GM18511 (cell line): Measurements from ENCODE around the gene NLK.
"Not testable (repeated sequence)": the region's sequence is repeated elsewhere in the genome, so short reads cannot be mapped to it uniquely, and the experiment has no call there.

Experiments used
- ATAC-seq: cut with Tn5 transposase; IDR thresholded peaks from one replicate; pipeline ENCODE4 v1.9.1; 2021; ENCODE audit warnings: mild to moderate bottlenecking, moderate library complexity; ENCODE audit not compliant: unreplicated experiment

The NLK gene

GRCh38 chr17:28227316-28228108 is 185.0 kb downstream of the NLK start:
- no peak for ATAC-seq

- no peak for ATAC-seq
These were observed 185.8 kb downstream of the NLK start for GRCh38 chr17:28228109-28228840.

- ATAC-seq = no peak
These were observed 186.7 kb downstream of the NLK start for GRCh38 chr17:28228986-28229729.

GRCh38 chr17:28230011-28230410 is 187.5 kb downstream of the NLK start:
- ATAC-seq = no peak

GRCh38 chr17:28230607-28231006 is 188.1 kb downstream of the NLK start:
- not testable (repeated sequence) for ATAC-seq

GRCh38 chr17:28231624-28232023 is 189.1 kb downstream of the NLK start:
- not testable (repeated sequence) for ATAC-seq

- ATAC-seq = not testable (repeated sequence)
These were observed 190.7 kb downstream of the NLK start for GRCh38 chr17:28232966-28233870.

- ATAC-seq = not testable (repeated sequence)
These were observed 191.7 kb downstream of the NLK start for GRCh38 chr17:28233872-28234856.

GRCh38 chr17:28235066-28235700 is 192.7 kb downstream of the NLK start:
- not testable (repeated sequence) for ATAC-seq

- ATAC-seq = not testable (repeated sequence)
These were observed 193.7 kb downstream of the NLK start for GRCh38 chr17:28236033-28236653.

- ATAC-seq = not testable (repeated sequence)
These were observed 196.2 kb downstream of the NLK start for GRCh38 chr17:28238547-28239270.

- no peak for ATAC-seq
These were observed 196.8 kb downstream of the NLK start for GRCh38 chr17:28239271-28239624.

GRCh38 chr17:28240688-28241340 is 198.3 kb downstream of the NLK start:
- no peak for ATAC-seq

- no peak for ATAC-seq
These were observed 200.3 kb downstream of the NLK start for GRCh38 chr17:28242791-28243190.

- not testable (repeated sequence) for ATAC-seq
These were observed 200.8 kb downstream of the NLK start for GRCh38 chr17:28243268-28243667.

GRCh38 chr17:28244446-28244845 is 202.0 kb downstream of the NLK start:
- ATAC-seq = no peak
